ENCODE data around the gene NAPG.

DNA sequence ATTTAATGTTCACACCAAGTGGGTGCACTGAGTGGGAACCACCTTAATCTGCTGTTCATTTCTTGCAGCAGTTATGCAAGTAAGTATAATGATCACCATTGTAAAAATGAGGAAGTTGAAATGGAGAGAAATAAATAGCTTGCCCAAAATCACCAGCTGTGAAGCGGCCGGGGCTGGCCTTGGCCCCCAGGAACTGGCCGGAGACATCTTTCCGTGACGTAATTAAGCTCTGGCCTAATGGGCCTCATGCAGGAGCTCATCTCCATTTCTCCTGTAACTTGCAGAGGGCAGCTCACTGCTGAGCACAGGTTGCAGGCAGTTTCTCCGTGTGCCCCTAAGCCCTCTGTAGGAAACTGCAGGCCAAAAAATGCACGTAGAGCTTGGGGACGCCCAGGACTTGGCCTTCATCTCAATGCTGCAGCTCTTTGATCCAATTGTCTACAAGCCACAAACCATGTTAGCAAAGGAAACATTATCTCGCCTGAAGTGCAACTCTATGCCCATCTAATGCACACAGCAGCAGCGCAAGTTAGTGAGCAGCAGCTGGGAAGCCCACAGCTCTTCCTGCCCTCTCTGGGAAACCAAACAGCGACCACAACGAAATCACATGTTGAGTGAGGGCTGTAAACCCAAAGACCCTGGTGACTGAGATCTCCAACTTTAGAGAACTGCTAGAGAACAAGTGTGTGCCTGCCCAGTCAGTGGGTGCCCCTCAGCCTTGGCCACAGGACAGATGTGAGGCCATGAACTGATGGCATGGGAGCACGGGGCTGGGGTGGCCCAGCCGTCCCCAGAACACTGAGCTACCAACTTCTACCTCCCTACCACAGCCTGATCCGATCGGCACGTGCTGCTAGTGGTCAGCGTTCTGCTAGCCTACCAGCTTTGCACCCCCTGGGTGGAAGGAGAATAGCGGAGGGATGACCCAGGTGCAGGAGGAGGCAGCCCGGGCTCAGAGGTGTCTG lies 42.6 kb upstream of the NAPG start:
- TF ChIP-seq MAX (IDR thresholded peaks at IDR 0.05) (no peak), CTCF (IDR thresholded peaks at IDR 0.05; ENCODE audit: low read depth, low read length, missing input control) (no peak), YY1 (IDR thresholded peaks at IDR 0.05) (no peak), NR2F2 (IDR thresholded peaks at IDR 0.05) (no peak), EGR1 (IDR thresholded peaks at IDR 0.05; ENCODE audit: low read depth in 2 of 2) (no peak), RAD21 (IDR thresholded peaks at IDR 0.05) (no peak), ZBTB33 (IDR thresholded peaks at IDR 0.05) (no peak), GABPA (IDR thresholded peaks at IDR 0.05 in 1 of 2, conservative IDR thresholded peaks at IDR 0.05 in 1 of 2) (no peak), TAF1 (conservative IDR thresholded peaks at IDR 0.05) (no peak), HNF4A (conservative IDR thresholded peaks at IDR 0.05) (no peak), ATF3 (IDR thresholded peaks at IDR 0.05) (no peak)
